Measurements from ENCODE around the gene DCHS2.

DCHS2 gene

DNA sequence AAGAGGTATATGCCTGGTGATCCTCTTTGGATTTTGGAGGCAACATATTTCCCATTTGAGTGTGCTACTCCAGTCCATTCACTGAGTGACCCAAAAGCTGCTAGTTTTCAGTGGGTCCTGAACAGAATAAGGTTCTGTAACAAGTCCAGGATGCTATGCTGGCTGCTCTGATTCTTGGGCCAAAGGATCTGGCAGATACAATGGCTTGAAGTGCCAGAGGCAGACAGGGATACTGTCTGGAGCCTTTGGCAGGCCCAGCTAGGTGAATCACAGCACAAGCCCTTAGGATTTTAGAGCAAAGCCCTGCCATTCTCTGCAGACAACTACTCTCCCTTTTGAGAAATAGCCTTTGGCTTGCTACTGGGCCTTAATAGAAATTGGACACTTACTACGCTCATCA is 40.6 kb downstream of the DCHS2 start:
- no peak for DNase-seq

DNA sequence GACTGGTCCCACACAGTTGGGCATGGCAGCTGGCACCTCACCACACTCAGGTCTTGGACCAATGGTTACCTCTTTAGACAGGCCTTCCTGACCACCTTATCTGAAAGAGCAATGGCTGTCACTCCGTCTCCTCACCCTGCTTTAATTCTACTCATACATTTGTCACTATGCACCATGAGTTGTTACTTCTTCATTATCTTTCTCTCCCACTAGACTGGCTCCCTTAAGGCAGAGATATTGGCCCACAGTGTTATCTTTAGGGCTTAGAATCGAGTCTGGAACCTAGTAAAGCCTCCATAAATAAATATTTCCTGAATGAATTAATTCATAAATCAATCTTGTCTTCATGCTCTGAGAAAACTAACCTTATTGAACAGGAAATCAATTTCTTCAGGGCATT is 46.6 kb downstream of the DCHS2 start:
- DNase-seq: no peak

DNA sequence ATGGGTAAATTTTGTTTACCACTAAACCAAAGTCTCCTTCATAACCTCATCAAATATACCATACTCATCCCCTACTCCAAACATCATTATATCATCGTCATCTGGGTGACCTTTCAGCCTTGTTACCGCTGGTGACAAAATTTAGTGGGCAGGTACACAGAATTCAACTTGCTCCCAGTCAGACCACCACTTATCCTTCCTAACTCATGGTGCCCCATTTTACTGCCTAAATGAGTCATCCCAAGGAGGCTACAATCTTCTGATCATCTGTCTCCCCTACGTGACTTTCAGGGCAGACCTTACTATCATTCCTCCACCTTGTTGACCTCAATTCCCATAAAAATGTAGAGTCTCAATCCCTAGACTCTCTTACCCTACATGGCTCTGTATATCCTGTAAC is 49.6 kb downstream of the DCHS2 start:
- DNase-seq: no peak

DNA sequence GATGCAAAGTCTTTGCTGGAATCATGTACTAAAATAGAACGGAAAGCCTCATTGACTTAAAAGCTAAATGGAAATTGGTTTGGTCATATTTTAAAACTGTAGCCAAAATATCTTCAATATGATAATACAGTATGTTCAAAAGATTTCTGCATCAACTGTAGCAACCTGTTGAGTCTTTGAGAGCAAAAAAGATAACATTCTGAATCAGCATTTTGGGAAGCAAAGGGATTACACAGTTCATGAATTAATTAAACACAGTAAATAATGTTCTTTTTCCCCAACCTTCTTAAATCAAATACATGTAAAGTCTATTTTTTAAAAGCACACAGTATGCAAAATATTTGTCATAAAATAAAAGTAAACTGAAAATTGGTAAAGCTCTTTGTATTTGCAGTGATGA is 50.5 kb downstream of the DCHS2 start:
- no peak for DNase-seq

DNA sequence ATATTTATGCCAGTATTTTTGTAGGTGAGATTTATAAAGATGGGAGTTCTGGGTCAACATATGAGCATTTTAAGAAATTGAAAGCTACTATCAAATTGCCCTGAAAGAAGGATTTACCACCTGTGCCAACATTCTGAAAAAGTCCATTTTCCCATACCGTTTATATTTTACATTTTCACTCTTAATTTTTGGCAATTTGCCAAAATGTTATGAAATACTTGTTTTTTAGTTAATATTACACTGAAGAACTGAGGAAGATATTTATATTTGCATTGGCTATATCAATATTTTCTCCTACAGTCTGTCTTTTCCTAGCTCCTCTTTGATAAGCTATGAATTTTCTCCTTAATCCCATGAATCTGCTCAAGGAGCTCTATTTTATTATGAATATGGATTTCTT is 52.4 kb downstream of the DCHS2 start:
- DNase-seq: no peak

DNA sequence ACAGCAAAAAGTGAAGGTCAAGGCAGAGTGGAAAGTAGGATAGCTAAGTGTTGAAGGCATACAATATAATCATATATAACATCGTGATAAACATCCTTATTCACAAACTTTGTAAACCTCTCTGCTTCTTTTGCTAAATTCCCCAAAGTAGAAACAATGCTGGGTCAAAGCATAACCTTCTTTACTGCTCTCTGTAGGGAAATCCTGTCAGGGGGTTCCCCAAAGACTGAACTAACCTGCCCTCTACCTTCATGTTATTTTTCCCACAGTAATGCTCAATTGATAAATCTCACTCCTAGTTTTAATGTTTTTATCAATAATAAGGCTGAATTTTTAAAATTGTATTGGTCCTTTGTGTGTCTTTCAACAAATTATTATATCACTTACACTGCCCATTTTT is 55.7 kb downstream of the DCHS2 start:
- no peak for DNase-seq

DNA sequence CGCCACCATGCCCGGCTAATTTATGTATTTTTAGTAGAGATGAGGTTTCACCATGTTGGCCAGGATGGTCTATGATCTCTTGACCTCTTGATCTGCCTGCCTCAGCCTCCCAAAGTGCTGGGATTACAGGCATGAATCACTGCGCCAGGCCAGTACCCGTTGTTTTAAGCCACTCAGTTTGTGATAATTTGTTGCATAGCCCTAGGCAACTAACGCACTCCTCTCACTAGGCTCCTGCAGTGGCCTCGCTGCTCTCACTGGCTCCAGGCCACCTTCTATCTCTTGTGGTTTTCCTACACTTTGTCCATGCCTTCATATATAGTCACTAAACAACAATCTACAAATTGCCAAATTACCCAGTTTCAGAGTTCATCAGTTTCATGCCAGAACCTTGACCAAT is 58.1 kb downstream of the DCHS2 start:
- no peak for DNase-seq

DNA sequence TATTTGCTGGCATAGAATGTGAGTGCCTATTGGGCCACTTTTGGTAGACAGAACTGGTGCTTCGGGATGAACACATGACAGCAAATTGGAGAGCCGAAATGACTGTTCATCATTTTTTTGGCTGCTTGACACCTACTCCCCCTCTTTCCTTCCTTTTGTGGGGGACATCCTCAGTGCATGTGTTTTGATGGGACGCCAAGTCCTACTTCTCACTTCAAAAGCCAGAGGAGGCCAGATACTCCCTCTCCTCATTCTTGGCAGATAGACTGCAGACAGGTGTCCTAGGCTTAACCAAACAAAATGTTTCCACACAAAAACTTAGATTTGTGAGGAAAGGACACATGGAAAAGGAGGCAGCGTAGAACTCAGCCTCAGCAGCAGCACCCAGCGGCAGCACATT is 62.4 kb downstream of the DCHS2 start:
- no peak for DNase-seq

DNA sequence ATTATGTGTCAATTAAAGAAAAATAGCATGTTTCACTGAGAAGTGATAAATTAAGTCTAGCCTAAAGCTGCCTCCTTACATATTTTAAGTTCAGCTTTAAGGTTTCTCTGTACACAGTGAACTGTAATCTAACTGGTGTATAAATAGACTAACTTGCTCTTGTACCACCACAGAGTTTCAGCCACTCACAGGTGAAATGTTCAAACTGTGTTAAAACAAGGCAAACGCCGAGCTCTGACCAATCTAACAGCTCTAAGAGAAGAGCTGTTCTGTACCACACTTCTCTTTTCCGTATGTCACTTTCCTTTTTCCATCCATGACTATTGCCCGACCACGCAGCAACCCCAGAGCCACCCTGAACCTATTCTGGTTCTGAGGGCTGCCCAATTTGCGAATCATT is 64.5 kb downstream of the DCHS2 start:
- DNase-seq: no peak

DNA sequence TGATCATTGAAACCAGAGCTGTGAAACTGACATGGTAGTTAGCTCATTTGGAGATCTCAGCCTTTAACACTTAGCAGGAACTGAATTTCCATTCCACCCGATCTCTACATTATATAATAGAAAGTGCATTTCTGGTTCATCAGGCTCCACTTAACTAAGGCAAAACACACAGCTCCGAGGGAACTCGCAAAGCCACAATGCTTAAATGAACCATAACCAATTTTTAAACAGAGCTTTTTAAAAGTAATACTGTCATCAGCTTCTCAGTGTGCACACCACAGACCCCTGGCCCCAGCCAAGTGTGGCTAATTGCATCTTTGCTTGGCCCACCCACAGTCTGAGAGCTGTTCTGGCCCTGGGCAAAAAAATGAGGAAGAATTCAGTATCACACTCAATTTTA is 66.1 kb downstream of the DCHS2 start:
- no peak for DNase-seq

DNA sequence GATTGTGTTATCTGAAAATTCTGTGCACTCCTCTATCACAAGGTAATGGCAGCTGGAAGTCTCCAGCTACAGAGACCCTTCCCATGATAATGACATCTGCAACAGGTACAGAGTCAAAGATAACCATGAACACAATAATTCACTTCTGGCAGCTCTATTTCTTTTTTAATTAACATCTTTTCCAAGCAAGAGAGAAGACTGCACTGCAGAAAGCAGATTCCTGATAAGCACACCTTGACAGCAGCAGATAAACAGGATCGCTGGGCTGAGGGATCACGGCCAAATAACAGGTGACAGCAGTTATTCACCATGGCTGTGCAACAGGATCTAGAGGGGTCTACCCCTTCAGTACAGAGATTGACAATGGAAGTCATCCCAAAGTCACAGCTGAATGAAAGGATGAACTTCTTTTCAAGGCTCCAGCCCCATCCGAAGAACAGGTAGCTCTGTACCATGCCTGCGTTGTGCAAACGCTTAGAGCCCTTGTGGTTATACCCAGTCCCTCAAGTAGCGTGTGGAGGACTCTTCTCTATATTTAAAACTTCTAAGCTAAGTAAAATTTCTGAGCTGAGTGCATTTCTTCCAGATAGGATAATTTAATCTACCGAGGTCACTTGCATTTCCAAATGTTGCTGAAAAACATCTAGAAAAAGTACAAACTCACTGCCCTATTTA is 66.7 kb downstream of the DCHS2 start:
- DNase-seq: no peak

DNA sequence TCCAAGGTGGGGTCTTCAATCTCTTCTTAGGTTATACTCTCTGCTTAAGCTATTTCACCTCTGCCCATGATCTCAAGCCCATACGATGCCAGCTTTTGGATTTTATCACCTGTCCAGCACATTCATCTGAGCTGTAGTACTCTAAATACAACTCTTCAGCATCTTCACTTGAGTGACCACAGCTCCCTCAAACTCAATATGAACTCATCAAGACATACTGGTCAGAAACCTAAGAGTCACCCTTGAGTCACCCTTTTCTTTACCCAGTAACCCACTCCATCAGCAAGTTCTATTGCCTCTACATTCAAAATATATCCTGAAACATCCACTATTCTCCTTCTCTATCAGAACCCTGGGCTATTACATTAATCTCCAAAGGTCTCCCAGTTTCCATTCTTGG is 69.4 kb downstream of the DCHS2 start:
- DNase-seq: no peak

DNA sequence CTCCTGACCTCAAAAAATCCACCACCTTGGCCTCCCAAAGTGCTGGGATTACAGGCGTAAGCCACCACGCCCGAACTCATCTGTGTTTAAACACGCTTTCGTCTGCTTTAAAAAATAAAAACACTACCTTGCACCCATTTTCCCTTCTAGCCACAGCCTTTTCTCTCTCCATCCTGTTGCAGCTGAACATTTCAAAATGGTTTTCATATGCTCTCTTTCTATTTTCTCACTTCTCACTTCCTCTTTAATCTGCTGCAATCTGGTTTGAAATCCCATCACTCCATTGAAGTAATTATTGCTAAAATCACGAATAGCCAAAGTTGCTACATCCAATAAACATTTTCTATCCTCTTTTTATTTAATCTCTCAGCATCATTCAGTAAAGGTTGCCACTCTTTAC is 70.0 kb downstream of the DCHS2 start:
- no peak for DNase-seq

DNA sequence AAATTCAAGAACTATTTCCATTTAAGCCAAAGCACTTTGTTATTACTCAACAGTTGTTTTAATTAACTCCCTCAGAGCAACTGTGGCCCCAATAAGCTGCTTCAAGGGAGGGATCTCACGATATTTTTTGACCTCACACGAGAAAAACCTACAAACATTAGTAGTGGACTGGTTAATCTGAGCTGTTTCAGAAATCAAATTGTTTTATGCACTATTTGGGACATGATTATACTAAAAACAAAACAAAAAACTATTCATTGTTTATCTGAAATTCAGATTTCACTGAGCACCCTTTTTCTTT is 74.3 kb downstream of the DCHS2 start:
- DNase-seq: no peak

DNA sequence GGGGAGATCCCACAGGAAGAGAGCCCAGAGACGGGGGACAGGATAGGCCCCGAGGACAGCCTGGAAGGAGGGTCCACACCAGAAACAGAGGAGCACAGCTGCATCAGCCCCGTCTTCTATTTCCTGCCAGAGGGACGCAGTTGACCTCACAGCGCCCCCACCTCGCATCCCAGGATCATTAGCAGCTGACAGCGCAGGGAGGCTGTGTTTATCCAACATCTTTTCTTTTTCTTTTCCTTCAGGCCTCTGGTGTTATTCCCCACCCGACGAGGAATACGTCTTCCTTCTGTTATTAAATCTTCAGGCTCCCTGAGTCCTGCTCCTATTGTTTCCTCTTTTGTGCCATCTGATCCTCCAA is 75.4 kb downstream of the DCHS2 start:
- DNase-seq: no peak

DNA sequence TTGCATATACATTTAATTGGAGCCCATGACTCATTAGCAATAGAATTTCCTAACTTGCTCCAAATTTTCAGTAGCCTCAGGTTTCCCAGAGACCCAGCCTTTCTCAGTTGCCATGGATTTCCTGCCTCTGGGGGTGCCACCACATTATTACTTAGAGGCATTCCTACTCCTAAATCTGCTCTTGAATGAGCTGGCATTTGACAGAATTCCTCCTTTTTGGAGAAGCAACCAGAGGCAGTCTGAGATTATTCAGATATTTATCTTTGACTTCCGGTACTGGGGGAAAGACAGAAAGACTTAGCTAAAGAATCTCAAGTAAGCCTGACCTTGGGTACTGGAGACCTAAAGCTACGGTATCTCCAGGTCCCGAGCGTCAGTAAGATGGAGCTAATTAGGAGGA is 76.3 kb downstream of the DCHS2 start:
- DNase-seq: no peak

DNA sequence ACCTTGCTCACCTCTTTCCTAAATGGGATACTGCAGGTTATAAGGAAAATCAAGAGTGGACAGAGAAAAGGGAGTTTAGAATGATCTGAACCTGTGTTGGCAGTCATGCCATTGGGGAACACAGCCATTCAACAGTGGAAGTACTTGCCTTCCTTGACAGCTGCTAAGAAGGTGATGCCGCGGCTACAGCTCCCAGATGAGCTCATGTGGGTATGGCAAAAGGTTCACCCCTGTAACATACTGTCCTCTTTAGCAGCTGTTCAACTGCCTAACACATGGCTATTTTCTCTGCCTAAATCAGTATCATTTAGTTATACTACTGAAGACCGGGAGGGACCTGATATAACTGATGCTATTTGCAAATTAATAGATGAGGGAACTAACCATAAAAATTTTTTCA is 76.8 kb downstream of the DCHS2 start:
- DNase-seq: no peak

DNA sequence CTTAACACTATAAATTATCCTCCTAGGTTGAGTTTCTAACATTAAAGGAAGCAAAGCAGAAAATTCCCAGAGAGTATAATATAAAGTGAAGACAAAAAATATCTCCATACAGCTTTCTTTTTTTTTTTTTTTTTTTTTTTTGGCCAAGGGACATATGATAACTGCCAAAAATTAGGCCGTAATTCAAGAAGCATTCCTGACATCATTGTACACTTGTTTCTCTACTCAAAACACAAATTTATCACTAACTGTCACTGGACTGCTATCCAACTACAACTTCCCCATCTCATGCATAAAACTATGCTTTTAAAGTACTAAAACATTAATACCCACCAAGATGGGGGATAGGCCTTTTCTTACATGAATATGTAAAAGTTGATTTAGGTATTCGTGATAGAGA is 77.2 kb downstream of the DCHS2 start:
- no peak for DNase-seq

DNA sequence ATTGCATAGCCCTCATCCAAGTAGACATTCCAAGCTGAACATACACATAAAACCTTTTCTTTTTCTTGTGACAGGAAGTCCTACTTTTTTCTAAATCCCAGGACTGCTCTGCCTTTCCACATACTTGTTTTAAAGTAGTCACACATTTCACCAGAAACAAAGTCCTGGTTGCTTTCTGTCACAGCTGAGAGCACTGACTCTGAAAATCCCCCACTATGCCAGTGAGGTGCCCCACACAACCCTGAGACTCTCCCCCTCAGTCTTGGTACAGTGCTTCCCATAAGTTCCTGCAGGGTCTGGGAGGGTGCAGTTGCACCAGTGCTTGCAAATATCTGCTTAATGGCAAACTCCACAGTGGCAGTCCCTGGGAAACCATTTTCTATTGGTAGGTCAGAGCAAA is 84.2 kb downstream of the DCHS2 start:
- no peak for DNase-seq

DNA sequence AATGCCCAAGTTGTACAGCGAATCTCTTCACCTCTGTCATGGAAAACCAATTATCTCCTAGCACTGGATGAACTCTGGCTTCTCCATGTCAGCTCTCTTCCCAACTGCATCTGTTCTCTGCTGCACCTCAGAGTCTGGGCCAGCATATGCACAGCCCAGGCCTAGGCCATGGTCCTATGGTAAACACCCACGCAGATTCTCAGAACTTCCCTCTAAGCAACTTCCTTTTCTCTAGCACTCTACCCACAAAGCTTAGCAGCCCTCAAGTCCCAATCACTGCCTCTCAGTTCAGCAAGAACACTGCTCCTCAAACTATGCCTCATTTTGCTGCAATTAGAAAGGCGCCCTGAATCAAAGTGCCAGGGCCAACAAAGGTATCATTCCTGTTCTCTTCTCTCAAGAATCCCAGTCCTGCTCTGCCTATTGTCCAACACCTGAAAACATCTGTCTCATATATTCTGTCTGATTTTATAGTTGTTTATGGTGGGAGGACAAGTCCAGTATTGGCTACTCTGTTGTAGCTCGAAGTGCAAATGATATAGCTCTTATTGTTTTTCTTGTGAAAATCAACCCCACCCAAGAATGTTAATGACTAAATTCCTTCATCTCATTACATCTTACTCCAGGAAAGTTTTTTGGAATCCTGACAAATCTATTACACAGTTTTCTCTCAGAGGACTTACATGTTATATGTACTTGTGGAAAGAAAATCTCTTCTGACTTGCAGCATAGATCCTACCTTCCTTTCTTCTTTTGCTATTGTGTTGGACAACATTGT is 85.4 kb downstream of the DCHS2 start:
- no peak for DNase-seq

DNA sequence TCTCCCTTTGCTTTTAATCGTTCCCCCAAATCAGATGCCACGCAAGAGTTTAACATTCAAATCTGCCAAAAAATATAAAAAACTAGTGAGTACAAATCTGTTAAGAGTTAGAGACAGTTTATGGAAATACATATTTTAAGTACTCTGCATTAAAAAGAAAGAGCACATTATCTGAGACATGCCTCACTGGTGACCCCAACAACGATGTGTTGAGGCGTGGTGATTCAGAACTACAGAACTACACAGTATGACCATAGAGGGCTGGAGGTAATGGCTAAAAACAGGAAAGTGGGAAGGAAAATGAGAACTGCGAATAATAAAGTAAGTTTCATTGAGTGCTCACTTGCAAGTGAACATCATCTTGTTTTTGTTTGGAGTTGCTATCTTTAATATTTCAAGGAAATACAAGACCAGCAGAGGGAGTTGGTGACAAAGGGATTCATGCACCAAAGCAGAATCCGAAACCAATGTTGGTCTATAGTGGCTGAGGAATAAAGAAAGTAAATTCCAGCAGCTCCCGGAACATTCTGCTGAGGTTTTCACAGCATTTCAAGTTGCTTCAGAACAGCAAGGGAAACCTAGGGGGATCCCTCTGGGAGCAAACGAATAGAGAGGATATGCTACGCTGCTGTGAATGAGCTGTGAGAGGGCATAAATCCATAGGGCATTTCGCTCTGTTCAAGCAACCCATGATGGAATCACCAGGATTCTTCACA is 92.2 kb downstream of the DCHS2 start:
- no peak for DNase-seq

DNA sequence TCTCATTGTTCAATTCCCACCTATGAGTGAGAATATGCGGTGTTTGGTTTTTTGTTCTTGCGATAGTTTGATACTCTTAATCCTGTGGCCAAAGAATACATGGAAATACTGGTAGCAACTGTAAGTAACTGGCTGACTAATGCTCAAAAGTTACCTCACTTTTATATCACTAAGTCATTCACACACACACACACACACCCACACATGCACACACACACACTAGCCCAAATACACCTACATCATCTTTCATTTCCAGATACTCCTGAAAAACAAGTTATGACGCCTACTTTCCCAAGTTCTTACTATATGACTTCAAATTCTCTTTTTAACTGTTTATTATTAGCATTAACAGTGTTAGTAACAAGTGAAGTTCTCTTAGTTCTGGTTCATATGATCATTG is 101.3 kb downstream of the DCHS2 start:
- no peak for DNase-seq

DNA sequence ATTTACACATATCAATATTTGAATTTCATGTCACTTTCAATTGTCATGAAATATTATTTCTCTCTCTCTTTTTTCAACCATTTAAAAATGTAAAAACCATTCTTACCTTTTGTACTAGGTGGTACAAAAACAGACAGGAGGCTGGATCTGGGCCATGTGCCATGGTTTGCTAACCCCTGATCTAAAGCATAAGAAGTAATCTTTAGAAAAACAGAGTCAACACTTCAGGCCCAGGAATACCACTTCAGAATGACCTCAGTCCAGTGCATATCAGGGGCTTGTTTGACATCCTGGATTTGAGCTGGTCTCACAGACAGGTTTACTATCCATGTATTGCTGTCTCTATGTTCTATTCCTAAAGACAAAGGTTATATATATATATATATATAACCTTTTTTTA is 102.5 kb downstream of the DCHS2 start:
- DNase-seq: no peak

DNA sequence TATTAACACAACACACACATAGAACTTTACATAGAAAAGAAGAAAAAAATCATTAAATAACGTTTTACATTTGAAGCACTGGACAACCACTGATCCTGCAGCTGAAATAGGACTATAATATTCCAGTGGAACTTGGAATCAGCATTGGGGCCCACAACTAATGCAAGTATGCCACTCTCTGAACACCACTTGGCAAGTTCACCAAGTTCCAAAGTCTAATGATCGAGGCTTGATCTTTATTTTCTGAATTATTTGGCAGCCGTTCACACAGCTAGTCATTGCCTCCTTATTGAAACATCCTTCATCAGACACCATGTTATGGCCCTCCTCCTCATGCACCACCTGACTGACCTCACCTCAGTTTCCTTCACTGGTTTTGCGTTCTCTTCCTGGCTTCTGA is 107.6 kb downstream of the DCHS2 start:
- no peak for DNase-seq

DNA sequence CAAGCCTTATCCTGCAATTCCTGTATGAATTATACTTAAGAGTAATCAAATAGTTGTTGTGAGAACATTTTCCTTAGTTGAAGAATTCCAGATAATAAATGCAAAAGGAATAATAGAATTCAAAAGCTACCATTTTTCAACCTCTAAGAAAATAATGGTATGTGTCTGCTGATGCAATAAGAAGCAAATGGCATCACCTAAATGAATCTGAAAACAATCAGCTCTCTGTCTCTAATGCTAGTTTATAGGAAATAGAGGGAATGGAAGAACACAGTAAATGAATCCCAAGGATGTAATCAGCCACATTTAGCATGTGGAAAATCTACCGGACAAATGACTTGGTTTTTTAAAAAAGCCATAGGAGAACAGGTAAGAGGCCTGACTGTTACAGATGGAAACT is 115.1 kb downstream of the DCHS2 start:
- no peak for DNase-seq
